Adrenal gland (tissue), 12 donors: Measurements from ENCODE around the gene MESP2. TPM values are rescaled to one million over a fixed set of nuclear protein-coding genes. Genes with fewer than 3 reads are reported as not detected.

Experiments used
- DNase-seq, 7 donors: peaks; one replicate each; pipeline ENCODE4 v3.0.0-alpha.2; 2019 to 2020
- H3K27ac ChIP-seq, 5 donors: fragments of 200-600 bp; sonication (generic) in 4 of 5; 1 replicate in 3 of 5; 2 replicates in 2 of 5; pipeline versions ENCODE4 v1.5.1 to v1.8.0; 2016 to 2020; ENCODE audit warnings: mild to moderate bottlenecking in 1 of 5
- H3K27me3 ChIP-seq: fragments of 200-600 bp; 2 replicates; pipeline ENCODE4 v1.8.0; 2021
- H3K36me3 ChIP-seq, 2 donors: fragments of 200-600 bp; replicated peaks in 1 of 2; 1 replicate in 1 of 2; 2 replicates in 1 of 2; pipeline versions ENCODE4 v1.5.1 to v1.8.0; 2018 to 2022
- H3K4me1 ChIP-seq, 2 donors: fragments of 200-600 bp; replicated peaks in 1 of 2; 1 replicate in 1 of 2; 2 replicates in 1 of 2; pipeline versions ENCODE4 v1.5.1 to v1.8.0; 2018 to 2021
- H3K4me3 ChIP-seq, 4 donors: fragments of 200-600 bp; sonication (generic) in 3 of 4; one replicate each; pipeline ENCODE4 v1.5.1; 2016 to 2018
- H3K9me3 ChIP-seq, 3 donors: fragments of 200-600 bp; sonication (generic) in 1 of 3; replicated peaks in 1 of 3; 1 replicate in 2 of 3; 2 replicates in 1 of 3; pipeline versions ENCODE4 v1.5.1 to v1.8.0; 2016 to 2021
- POLR2A ChIP-seq, 2 donors: fragments of 450-650 bp; IDR thresholded peaks; one replicate each; pipeline ENCODE4 v1.6.1; 2017; ENCODE audit warnings: antibody characterized with exemption in 2 of 2, mild to moderate bottlenecking in 2 of 2, moderate library complexity in 1 of 2
- WGBS, 4 donors: extraction: QIAGEN DNeasy Blood & Tissue Kit in 2 of 4; methylation state at CpG; one replicate each; pipeline versions ENCODE4 v1.1.5 to v1.1.7; 2013 to 2017; 5-methylcytosine and 5-hydroxymethylcytosine counted together
- intact Hi-C, 2 donors: fragments of 100-400 bp; cut with DNase I; formaldehyde crosslinking; loops; one replicate each; pipeline versions ENCODE4 v1.14.1 to v1.15.0; 2022 to 2023
- polyA plus RNA-seq, 3 donors: library from polyadenylated mRNA; stranded (reverse); fragments of 200-250 nt in 2 of 3; fragments of 350-450 nt in 1 of 3; fragmentation: Illumina TruSeq in 1 of 3; extraction: RNeasy Lipid Tissue Mini Kit (QIAGEN cat#74804) in 1 of 3; gene quantifications; one replicate each; pipeline ENCODE4 v1.2.3, GENCODE V29; 2013 to 2014
- total RNA-seq, 9 donors: library from RNA; depleted of rRNA in 4 of 9; stranded (reverse); fragments of >200 nt in 4 of 9; fragments of 120-200 nt in 1 of 9; fragmentation: NEBNext Ultra II Directional in 1 of 9; extraction: Animal tissue kit (Norgen Biotek cat#: 25700) in 1 of 9; gene quantifications; one replicate each; pipeline versions ENCODE4 v1.1.0 to v1.2.4, GENCODE V29; 2013 to 2023
- TF ChIP-seq, protein P1 (sequence below), 6 experiments: fragments of 450-650 bp in 4 of 6; fragments of 200-600 bp in 2 of 6; sonication (generic) in 1 of 6; IDR thresholded peaks; 1 replicate in 5 of 6; 2 replicates in 1 of 6; pipeline versions ENCODE4 v1.5.1 to v1.8.0; 2016 to 2021; ENCODE audit warnings: antibody characterized with exemption in 6 of 6, mild to moderate bottlenecking in 2 of 6, moderate library complexity in 1 of 6
- donor health status: healthy with polysubstance abuse.
- donor health status: Bipolar disorder and iron deficiency.
- donor health status: DM: yes; HTN: yes; CAD: no.
- donor health status: DM: no; HTN: no; CAD: no.
- donor health status: DM: no; HTN: no; CAD: no.
- donor health status: DM: yes; HTN: yes; CAD: no.

Gene MESP2
- total and polyA plus RNA-seq, 12 donors: 0.34 to 1.7 (median 0.55) TPM; not detected in 3

DNA sequence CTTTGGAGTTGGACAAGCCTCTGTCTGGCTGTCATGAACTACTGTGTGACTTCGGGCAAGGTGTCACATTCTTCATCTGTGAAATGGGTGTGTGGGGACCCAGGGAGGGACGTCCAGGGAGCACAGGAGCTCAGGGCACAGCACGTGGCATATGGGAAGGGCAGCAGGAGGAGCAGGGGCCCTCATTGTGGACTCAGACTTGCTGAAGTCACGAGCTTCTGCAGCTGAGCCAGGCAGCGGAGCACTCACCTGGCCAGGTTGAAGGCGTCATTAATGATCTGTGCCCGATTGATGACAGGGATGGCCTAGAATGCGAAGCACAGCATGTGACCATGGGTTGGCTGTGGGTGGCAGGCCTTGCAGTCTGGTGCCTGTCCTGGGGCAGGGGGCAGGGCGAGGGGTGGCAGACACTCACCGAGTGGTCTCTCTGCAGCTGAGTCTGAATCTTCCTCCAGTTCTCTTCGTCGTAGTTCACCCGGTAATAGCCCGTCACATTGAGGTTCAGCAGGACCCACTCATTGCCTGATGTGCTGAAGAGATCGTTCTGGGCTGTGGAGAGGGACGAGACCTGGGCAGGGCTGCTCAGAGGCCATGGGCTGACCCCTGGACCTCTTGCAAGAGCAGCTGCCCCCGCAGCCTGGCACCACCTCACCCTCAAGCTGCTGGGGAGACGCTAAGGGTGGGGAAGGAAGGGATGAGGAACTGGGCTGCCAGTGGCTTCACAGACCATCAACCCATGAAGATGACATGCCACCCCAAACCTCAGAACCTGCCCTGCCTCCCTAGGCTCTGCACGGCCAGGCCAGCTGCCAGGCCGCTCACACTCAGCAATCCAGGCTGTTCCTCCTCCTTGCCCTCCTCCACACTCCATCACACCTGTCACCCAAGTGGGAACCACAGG, 23.1 kb downstream of the MESP2 start:
- TF ChIP-seq, protein P1, sequence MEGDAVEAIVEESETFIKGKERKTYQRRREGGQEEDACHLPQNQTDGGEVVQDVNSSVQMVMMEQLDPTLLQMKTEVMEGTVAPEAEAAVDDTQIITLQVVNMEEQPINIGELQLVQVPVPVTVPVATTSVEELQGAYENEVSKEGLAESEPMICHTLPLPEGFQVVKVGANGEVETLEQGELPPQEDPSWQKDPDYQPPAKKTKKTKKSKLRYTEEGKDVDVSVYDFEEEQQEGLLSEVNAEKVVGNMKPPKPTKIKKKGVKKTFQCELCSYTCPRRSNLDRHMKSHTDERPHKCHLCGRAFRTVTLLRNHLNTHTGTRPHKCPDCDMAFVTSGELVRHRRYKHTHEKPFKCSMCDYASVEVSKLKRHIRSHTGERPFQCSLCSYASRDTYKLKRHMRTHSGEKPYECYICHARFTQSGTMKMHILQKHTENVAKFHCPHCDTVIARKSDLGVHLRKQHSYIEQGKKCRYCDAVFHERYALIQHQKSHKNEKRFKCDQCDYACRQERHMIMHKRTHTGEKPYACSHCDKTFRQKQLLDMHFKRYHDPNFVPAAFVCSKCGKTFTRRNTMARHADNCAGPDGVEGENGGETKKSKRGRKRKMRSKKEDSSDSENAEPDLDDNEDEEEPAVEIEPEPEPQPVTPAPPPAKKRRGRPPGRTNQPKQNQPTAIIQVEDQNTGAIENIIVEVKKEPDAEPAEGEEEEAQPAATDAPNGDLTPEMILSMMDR (IDR thresholded peaks at IDR 0.05): no peak
- TF ChIP-seq POLR2A (IDR thresholded peaks at IDR 0.05): no peak
- DNase-seq: no peak
- intact Hi-C loops: no loop called here
- 73 to 89% (median 83%) methylated on average over 11 to 20 of the region's 20 CpGs for WGBS, 4 donors
- no peaks in the 10 kb centered on the region for H3K36me3 ChIP-seq
- no peak overlapping the region for H3K27ac ChIP-seq
- no peak overlapping the region for H3K4me3 ChIP-seq
- H3K4me1 ChIP-seq: no peaks in the 10 kb centered on the region
- H3K9me3 ChIP-seq: no peaks in the 10 kb centered on the region
- no peaks in the 10 kb centered on the region for H3K27me3 ChIP-seq

DNA sequence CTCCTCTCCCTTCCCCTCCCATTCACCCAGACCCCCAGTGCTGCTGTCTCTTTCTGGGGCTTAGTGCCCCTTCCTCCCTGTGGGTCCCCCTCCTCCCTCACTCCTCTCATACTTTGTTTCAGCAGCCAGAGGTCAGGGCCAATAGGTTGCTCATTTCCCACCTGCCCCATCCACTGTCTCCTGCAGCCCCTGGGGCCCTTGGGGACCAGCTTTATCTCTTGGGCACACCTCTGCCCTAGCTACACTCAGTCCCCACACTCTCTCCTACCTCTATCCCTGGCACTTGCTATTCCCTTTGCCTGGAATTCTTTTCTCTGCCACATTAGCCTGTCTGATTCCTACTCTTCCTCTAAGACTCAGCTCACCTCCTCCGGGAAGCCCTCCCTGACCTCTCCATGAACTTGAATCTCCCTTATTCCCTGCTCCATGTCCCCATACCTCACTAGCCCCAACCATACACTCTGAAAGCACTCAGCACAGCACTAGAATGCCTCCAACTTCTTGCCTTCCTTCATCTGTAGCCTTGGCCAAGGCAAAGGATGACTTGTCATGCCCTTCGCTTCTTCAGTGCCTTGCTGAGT, 23.9 kb downstream of the MESP2 start:
- Histone ChIP-seq H3K27ac (no peak overlapping the region), H3K27me3 (no peaks in the 10 kb centered on the region), H3K4me1 (no peaks in the 10 kb centered on the region), H3K9me3 (no peaks in the 10 kb centered on the region), H3K4me3 (no peak overlapping the region), H3K36me3 (no peaks in the 10 kb centered on the region)
- WGBS, 4 donors: 73 to 87% (median 79%) methylated on average over 2 of the region's 2 CpGs
- no peak for DNase-seq
- intact Hi-C loops: no loop called here
- TF ChIP-seq, protein P1 (IDR thresholded peaks at IDR 0.05): no peak
- TF ChIP-seq POLR2A (IDR thresholded peaks at IDR 0.05): no peak

DNA sequence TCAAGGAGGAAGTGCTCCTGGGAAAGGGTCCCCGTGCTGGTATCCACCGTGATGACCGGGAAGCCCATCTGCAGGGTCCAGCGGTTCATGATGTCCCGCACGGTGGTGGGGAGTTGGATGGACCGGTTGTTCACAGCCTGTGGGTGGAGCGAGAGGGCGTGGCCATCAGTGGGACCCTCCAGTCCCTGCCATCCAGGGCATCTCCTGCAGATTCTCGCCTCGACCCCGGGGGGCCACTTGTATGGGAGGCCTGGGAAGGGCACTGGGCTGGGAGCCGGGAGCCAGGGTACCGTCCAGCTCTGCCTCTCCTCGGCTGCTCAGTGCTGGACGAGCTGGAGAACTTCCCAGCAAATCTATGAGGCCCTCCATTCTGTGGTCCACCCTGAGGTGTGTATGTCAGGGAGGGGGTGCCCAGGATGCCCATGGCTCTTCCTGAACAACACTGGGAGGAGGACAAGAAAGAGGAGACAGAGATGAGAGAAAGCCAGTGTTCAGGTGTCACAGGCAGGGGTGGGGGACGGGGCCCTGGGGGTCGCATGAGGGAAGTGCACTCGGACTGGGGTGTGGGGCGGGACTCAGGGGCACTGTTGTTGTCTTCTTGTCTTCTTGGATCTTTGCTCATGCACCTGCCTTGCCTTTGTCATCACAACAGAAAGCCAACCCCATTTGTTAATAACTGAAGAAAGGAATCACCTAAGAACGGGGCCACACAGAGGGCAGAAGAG, 25.5 kb downstream of the MESP2 start:
- WGBS, 4 donors: 76 to 88% (median 82%) methylated on average over 12 to 21 of the region's 21 CpGs
- DNase-seq: no peak
- no peak for TF ChIP-seq POLR2A (IDR thresholded peaks at IDR 0.05)
- TF ChIP-seq, protein P1 (IDR thresholded peaks at IDR 0.05): no peak
- no peak overlapping the region for H3K27ac ChIP-seq
- no peaks in the 10 kb centered on the region for H3K9me3 ChIP-seq
- no peaks in the 10 kb centered on the region for H3K4me1 ChIP-seq
- H3K36me3 ChIP-seq: no peaks in the 10 kb centered on the region
- intact Hi-C loops: no loop called here
- H3K4me3 ChIP-seq: no peak overlapping the region
- H3K27me3 ChIP-seq: no peaks in the 10 kb centered on the region

DNA sequence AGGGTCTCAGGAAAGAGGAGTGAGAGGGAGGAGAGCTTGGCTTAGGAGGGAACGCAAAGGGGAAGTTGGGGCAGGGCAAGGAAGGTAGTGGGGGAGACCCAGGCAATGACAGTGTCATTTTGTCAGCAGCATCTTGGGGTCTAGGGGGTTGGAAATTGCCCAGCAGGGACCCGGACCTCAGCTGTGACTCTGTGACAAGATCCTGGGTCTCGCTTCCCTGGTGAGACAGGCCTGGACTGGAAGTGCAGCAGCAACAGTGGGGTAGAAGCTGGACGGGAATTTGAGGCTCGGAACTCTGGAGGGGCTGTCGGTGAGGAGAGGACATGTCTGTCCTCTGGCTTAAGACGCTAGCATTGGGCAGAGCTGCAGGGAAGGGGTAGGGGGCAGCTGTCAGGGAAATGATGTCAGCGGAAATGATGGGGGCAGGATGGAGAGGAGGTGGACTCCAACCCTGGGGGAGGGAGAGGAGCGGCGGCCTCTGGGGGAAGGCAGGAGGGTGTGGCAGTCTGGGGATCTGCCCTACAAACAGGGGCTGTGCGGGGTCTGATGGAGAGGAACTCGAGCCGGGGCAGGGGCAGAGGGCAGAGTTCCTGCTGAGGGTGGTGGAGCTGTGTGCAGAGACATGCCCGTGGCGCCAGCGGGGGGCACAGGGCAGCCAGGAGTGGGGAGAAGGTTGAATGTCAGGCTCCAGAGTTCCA, 26.2 kb downstream of the MESP2 start:
- H3K4me3 ChIP-seq: no peak overlapping the region
- H3K27ac ChIP-seq: no peak overlapping the region
- H3K9me3 ChIP-seq: no peaks in the 10 kb centered on the region
- TF ChIP-seq, protein P1 (IDR thresholded peaks at IDR 0.05): no peak
- no peak for TF ChIP-seq POLR2A (IDR thresholded peaks at IDR 0.05)
- H3K36me3 ChIP-seq: no peaks in the 10 kb centered on the region
- intact Hi-C loops: no loop called here
- 63 to 73% (median 68%) methylated on average over 16 of the region's 16 CpGs for WGBS, 4 donors
- no peaks in the 10 kb centered on the region for H3K27me3 ChIP-seq
- no peaks in the 10 kb centered on the region for H3K4me1 ChIP-seq
- no peak for DNase-seq
